PC-3 (cell line): ENCODE measurements around the gene RHOBTB3. TPM values are rescaled to one million over a fixed set of nuclear protein-coding genes. Genes with fewer than 3 reads are reported as not detected.

Experiments used
- ATAC-seq: fragments of 200-7000 bp; cut with Tn5 transposase; 2 replicates; pipeline ENCODE4 v1.9.1; 2020; ENCODE audit warnings: mild to moderate bottlenecking, moderate library complexity
- BruUV-seq: library from RNA; stranded (reverse); fragments of 400-500 nt; replicated peaks from 2 replicates; lab custom pipeline; 2021; lab: Mats Ljungman, UMichigan
- CTCF ChIA-PET: fragments of 300-600 bp; sonication (Branson Sonifier 250); formaldehyde crosslinking; loops from one replicate; lab custom pipeline; 2022; ENCODE audit warnings: antibody characterized with exemption; lab: Charles Lee
- POLR2A ChIA-PET: fragments of 300-600 bp; sonication (Branson Sonifier 250); formaldehyde crosslinking; loops from one replicate; lab custom pipeline; 2022; ENCODE audit warnings: antibody characterized with exemption; ENCODE audit not compliant: unreplicated experiment; lab: Charles Lee
- DNase-seq: peaks from one replicate; pipeline ENCODE4 v3.0.0-alpha.2; 2015
- H2AFZ ChIP-seq: fragments of 300-600 bp; sonication (generic); 2 replicates; pipeline ENCODE4 v1.6.0; 2016; ENCODE audit warnings: antibody characterized with exemption, low read length
- H3F3A ChIP-seq: fragments of 300-600 bp; sonication (generic); one replicate; pipeline ENCODE4 v1.6.0; 2017; ENCODE audit warnings: antibody characterized with exemption, low read length, control low read depth, mild to moderate bottlenecking; ENCODE audit not compliant: unreplicated experiment
- H3K27ac ChIP-seq: fragments of 300-600 bp; sonication (generic); 2 replicates; pipeline ENCODE4 v1.5.1; 2016; ENCODE audit warnings: mild to moderate bottlenecking, low read length
- H3K27me3 ChIP-seq: fragments of 300-600 bp; sonication (generic); 2 replicates; pipeline ENCODE4 v1.6.1; 2016; ENCODE audit warnings: low read length, mixed read lengths
- H3K36me3 ChIP-seq: fragments of 300-600 bp; sonication (generic); 2 replicates; pipeline ENCODE4 v1.6.1; 2016; ENCODE audit warnings: low read depth, mixed run types, low read length, mixed read lengths
- H3K4me1 ChIP-seq: fragments of 300-600 bp; sonication (generic); 2 replicates; pipeline ENCODE4 v1.5.1; 2016; ENCODE audit warnings: low read length; ENCODE audit not compliant: insufficient read depth
- H3K4me2 ChIP-seq: fragments of 300-600 bp; sonication (generic); 2 replicates; pipeline ENCODE4 v1.6.0; 2016; ENCODE audit warnings: low read length
- H3K4me3 ChIP-seq: fragments of 300-600 bp; sonication (generic); 2 replicates; pipeline ENCODE4 v1.5.1; 2016; ENCODE audit warnings: mild to moderate bottlenecking, low read length, mixed read lengths
- H3K79me2 ChIP-seq: fragments of 300-600 bp; sonication (generic); 2 replicates; pipeline ENCODE4 v1.6.1; 2017; ENCODE audit warnings: low read length, mixed read lengths
- H3K9ac ChIP-seq: fragments of 300-600 bp; sonication (generic); 2 replicates; pipeline ENCODE4 v1.6.0; 2016; ENCODE audit warnings: mild to moderate bottlenecking, low read length
- H3K9me2 ChIP-seq: fragments of 300-600 bp; sonication (generic); replicated peaks from 2 replicates; pipeline ENCODE4 v1.6.1; 2016; ENCODE audit warnings: mixed run types, low read length, mixed read lengths
- H3K9me3 ChIP-seq: fragments of 300-600 bp; sonication (generic); 2 replicates; pipeline ENCODE4 v1.6.1; 2016; ENCODE audit warnings: low read length, mixed read lengths
- H4K20me1 ChIP-seq: fragments of 300-600 bp; sonication (generic); 2 replicates; pipeline ENCODE4 v1.6.1; 2016; ENCODE audit warnings: low read length, mixed read lengths
- CTCF ChIP-seq: fragments of 300-600 bp; sonication (generic); conservative IDR thresholded peaks from 2 replicates; pipeline ENCODE4 v1.5.1; 2017; ENCODE audit warnings: antibody characterized with exemption, low read depth, mild to moderate bottlenecking, low read length
- EZH2 ChIP-seq: fragments of 300-600 bp; sonication (generic); IDR thresholded peaks from one replicate; pipeline ENCODE4 v1.6.1; 2017; ENCODE audit warnings: antibody characterized with exemption, mild to moderate bottlenecking, low read length; ENCODE audit not compliant: unreplicated experiment
- EZH2phosphoT487 ChIP-seq: fragments of 300-600 bp; sonication (generic); IDR thresholded peaks from 2 replicates; pipeline ENCODE4 v1.6.1; 2018; ENCODE audit warnings: mild to moderate bottlenecking, antibody characterized with exemption, low read length, borderline replicate concordance
- intact Hi-C: fragments of 100-400 bp; cut with micrococcal nuclease; formaldehyde crosslinking; loops from 2 replicates; pipeline ENCODE4 v1.9.0; 2023
- total RNA-seq: library from RNA; depleted of rRNA; stranded (reverse); fragments of >200 nt; gene quantifications from 2 replicates; pipeline ENCODE4 v1.2.3, GENCODE V29; 2014

Gene RHOBTB3
- total RNA-seq, 1 experiment from 2014 or later = 16.3 TPM

- CTCF ChIA-PET = interaction anchor here (0.6 kb wide), 1 partner anchor 89 kb away, joined by 3 read pairs; no protein-coding TSS in a partner anchor
- intact Hi-C loops = loop anchor here (5.0 to 10.0 kb wide), 2 partner anchors 88 to 179 kb away; partner anchors contain the start of genes ARSK, GLRX and SKIC3
- H3K79me2 ChIP-seq = peaks cover 12% of the 10 kb centered on the region; the same call in 1 of the 2 replicates
Observed at GRCh38 chr5:95734187-95734586, 3.1 kb downstream of the RHOBTB3 start.

GRCh38 chr5:95734906-95735305 lies 3.8 kb downstream of the RHOBTB3 start:
- no peak overlapping the region for H3K27ac ChIP-seq
- POLR2A ChIA-PET = no interaction called here
- no peaks in the 10 kb centered on the region for H3F3A ChIP-seq
- no peaks in the 10 kb centered on the region for H3K9me3 ChIP-seq
- peaks cover 19% of the 10 kb centered on the region for H3K4me1 ChIP-seq
- no peak overlapping the region for H3K4me3 ChIP-seq
- H3K9me2 ChIP-seq = no peaks in the 10 kb centered on the region
- BruUV-seq = no TSS peak
- H3K27me3 ChIP-seq = no peaks in the 10 kb centered on the region
- no peak overlapping the region for H3K9ac ChIP-seq
- CTCF ChIA-PET = interaction anchor here (0.6 to 0.7 kb wide), 3 partner anchors 13 to 1182 kb away, joined by 4 to 6 read pairs (median 6); partner anchors contain the start of gene RFESD
- no peaks in the 10 kb centered on the region for H3K36me3 ChIP-seq
- intact Hi-C loops = loop anchor here (5.0 to 10.0 kb wide), 2 partner anchors 87 to 180 kb away; partner anchors contain the start of genes ARSK, GLRX and SKIC3
- no peaks in the 10 kb centered on the region for H4K20me1 ChIP-seq
- DNase-seq (no peak), ATAC-seq (no peak)
- TF ChIP-seq EZH2phosphoT487 = no peak
- no peak for TF ChIP-seq EZH2
- no peak for TF ChIP-seq CTCF
- no peak overlapping the region for H2AFZ ChIP-seq
- no peak overlapping the region for H3K4me2 ChIP-seq
- H3K79me2 ChIP-seq = peaks cover 12% of the 10 kb centered on the region; the same call in 1 of the 2 replicates

More at GRCh38 chr5:95734187-95734586, 3.1 kb downstream of the RHOBTB3 start:
- ATAC-seq (no peak), DNase-seq (no peak)
- H3F3A ChIP-seq = no peaks in the 10 kb centered on the region
- no peaks in the 10 kb centered on the region for H3K27me3 ChIP-seq
- peaks cover 19% of the 10 kb centered on the region for H3K4me1 ChIP-seq
- no peaks in the 10 kb centered on the region for H3K9me2 ChIP-seq
- H3K4me2 ChIP-seq = no peak overlapping the region
- no peaks in the 10 kb centered on the region for H3K9me3 ChIP-seq
- no peak overlapping the region for H3K27ac ChIP-seq
- no peaks in the 10 kb centered on the region for H4K20me1 ChIP-seq
- no peak for TF ChIP-seq EZH2phosphoT487
- no peak for TF ChIP-seq EZH2
- TF ChIP-seq CTCF = no peak
- no peak overlapping the region for H2AFZ ChIP-seq
- BruUV-seq = no TSS peak
- H3K36me3 ChIP-seq = no peaks in the 10 kb centered on the region
- no peak overlapping the region for H3K9ac ChIP-seq
- no peak overlapping the region for H3K4me3 ChIP-seq
- POLR2A ChIA-PET = no interaction called here

GRCh38 chr5:95735406-95735805 lies 4.3 kb downstream of the RHOBTB3 start:
- ChIA-PET POLR2A (no interaction called here), CTCF (interaction anchor here (0.6 to 0.7 kb wide), 2 partner anchors 89 to 1181 kb away, joined by 4 to 6 read pairs; partner anchors contain the start of gene RFESD)
- no peaks in the 10 kb centered on the region for H3K27me3 ChIP-seq
- H3K9me2 ChIP-seq = no peaks in the 10 kb centered on the region
- H3F3A ChIP-seq = no peaks in the 10 kb centered on the region
- BruUV-seq = no TSS peak
- intact Hi-C loops = loop anchor here (10.0 kb wide), 1 partner anchor 181 kb away; the partner anchor contains the start of genes ARSK and SKIC3
- no peak for TF ChIP-seq EZH2phosphoT487
- TF ChIP-seq CTCF = no peak
- TF ChIP-seq EZH2 = no peak
- H3K27ac ChIP-seq = no peak overlapping the region
- H3K4me1 ChIP-seq = peaks cover 14% of the 10 kb centered on the region
- H3K79me2 ChIP-seq = peaks cover 12% of the 10 kb centered on the region; the same call in 1 of the 2 replicates
- no peak overlapping the region for H2AFZ ChIP-seq
- no peak overlapping the region for H3K9ac ChIP-seq
- ATAC-seq (no peak), DNase-seq (peak; percentile 7)
- no peaks in the 10 kb centered on the region for H4K20me1 ChIP-seq
- no peaks in the 10 kb centered on the region for H3K9me3 ChIP-seq
- H3K4me3 ChIP-seq = no peak overlapping the region
- H3K36me3 ChIP-seq = no peaks in the 10 kb centered on the region
- H3K4me2 ChIP-seq = no peak overlapping the region
